Heart left ventricle (tissue), 16 donors: ENCODE data around the gene TACC2. TPM values are rescaled to one million over a fixed set of nuclear protein-coding genes. Genes with fewer than 3 reads are reported as not detected.

Experiments
- ATAC-seq, 4 donors: fragments of 200-7000 bp; cut with Tn5 transposase; one replicate each; pipeline ENCODE4 v1.9.1; 2020 to 2022; ENCODE audit warnings: moderate library complexity in 4 of 4, mild to moderate bottlenecking in 3 of 4, moderate number of reproducible peaks in 1 of 4
- DNase-seq, 5 donors: peaks; one replicate each; pipeline ENCODE4 v3.0.0-alpha.2; 2020
- H3K27ac ChIP-seq, 12 donors: fragments of 200-600 bp; sonication (generic) in 4 of 12; one replicate each; pipeline versions ENCODE4 v1.5.0 to v1.8.0; 2016 to 2022; ENCODE audit warnings: mild to moderate bottlenecking in 2 of 12
- H3K27me3 ChIP-seq, 9 donors: fragments of 200-600 bp; sonication (generic) in 2 of 9; one replicate each; pipeline versions ENCODE4 v1.5.1 to v1.8.0; 2016 to 2022; ENCODE audit warnings: mild to moderate bottlenecking in 3 of 9
- H3K36me3 ChIP-seq, 9 donors: fragments of 200-600 bp; sonication (generic) in 2 of 9; one replicate each; pipeline versions ENCODE4 v1.5.0 to v1.8.0; 2018 to 2022; ENCODE audit warnings: mild to moderate bottlenecking in 2 of 9
- H3K4me1 ChIP-seq, 12 donors: fragments of 200-600 bp; sonication (generic) in 4 of 12; one replicate each; pipeline versions ENCODE4 v1.5.0 to v1.8.0; 2016 to 2022; ENCODE audit warnings: mild to moderate bottlenecking in 3 of 12
- H3K4me3 ChIP-seq, 12 donors: fragments of 200-600 bp; sonication (generic) in 4 of 12; one replicate each; pipeline versions ENCODE4 v1.5.0 to v1.8.0; 2017 to 2022; ENCODE audit warnings: mild to moderate bottlenecking in 9 of 12, moderate library complexity in 4 of 12
- H3K9me3 ChIP-seq, 12 donors: fragments of 200-600 bp; sonication (generic) in 4 of 12; one replicate each; pipeline versions ENCODE4 v1.5.0 to v1.8.0; 2016 to 2022; ENCODE audit warnings: mild to moderate bottlenecking in 1 of 12
- CTCF ChIP-seq, 12 donors: fragments of 200-600 bp; sonication (generic) in 4 of 12; IDR thresholded peaks; one replicate each; pipeline versions ENCODE4 v1.5.0 to v1.8.0; 2018 to 2022; ENCODE audit warnings: antibody characterized with exemption in 12 of 12, mild to moderate bottlenecking in 5 of 12
- POLR2A ChIP-seq, 2 donors: fragments of 450-650 bp; IDR thresholded peaks; one replicate each; pipeline ENCODE4 v1.6.1; 2017; ENCODE audit warnings: antibody characterized with exemption in 2 of 2, mild to moderate bottlenecking in 2 of 2, moderate library complexity in 2 of 2
- WGBS, 4 donors: extraction: QIAGEN DNeasy Blood & Tissue Kit in 2 of 4; methylation state at CpG; one replicate each; pipeline versions ENCODE4 v1.1.5 to v1.1.7; 2013 to 2018; 5-methylcytosine and 5-hydroxymethylcytosine counted together
- intact Hi-C, 10 donors: fragments of 100-400 bp; cut with DNase I; formaldehyde crosslinking; loops; one replicate each; pipeline versions ENCODE4 v1.11.1 to v1.14.2; 2022
- polyA plus RNA-seq, 2 donors: library from polyadenylated mRNA; stranded (reverse); fragments of 200-250 nt; gene quantifications; one replicate each; pipeline ENCODE4 v1.2.3, GENCODE V29; 2013
- total RNA-seq, 9 donors: library from RNA; depleted of rRNA in 2 of 9; stranded (reverse); fragments of >200 nt in 2 of 9; fragmentation: NEBNext Ultra II Directional in 3 of 9; extraction: Animal tissue kit (Norgen Biotek cat#: 25700) in 3 of 9; gene quantifications; one replicate each; pipeline versions ENCODE4 v1.1.0 to v1.2.4, GENCODE V29; 2016 to 2023
- donor health status: ischemic (EF 13 %, LVEDD 7.1; RV severe dilation, severe dysfunction).
- donor health status: healthy with polysubstance abuse.
- donor health status: DM: no; HTN: yes; CAD: no.
- donor health status: DM: no; HTN: no; CAD: no.
- donor health status: ischemic (EF 25% LVEDD 6.9; RV normal size, moderate dysfunction).
- donor health status: ischemic (EF 25% LVEDD 5.7; RV mildly dilated, moderate dysfunction).
- donor health status: healthy.
- donor health status: DM: yes; HTN: yes; CAD: no.
- donor health status: ischemic (EF 35%, LVEDD 5.7; RV mildly dilated, moderate dysfunction).
- donor health status: nonischemic (EF 11% LVEDD 7.7; RV severe dilation, severe dysfunction).
- donor health status: DM: yes; HTN: yes; CAD: no.
- donor health status: PGD.
- donor health status: ischemic (EF 29% LVEDD 5.4; RV normal size, mild dysfunction).
- donor health status: nonischemic (EF 23%, LVEDD 6.1; RV moderate dilation, normal function).

Gene TACC2
- total and polyA plus RNA-seq, 11 donors: 96.7 to 456 (median 294) TPM

- 87 to 96% (median 94%) methylated on average over 19 of the region's 19 CpGs for WGBS, 4 donors
- peaks cover 0 to 92% (median 80%) of the 10 kb centered on the region in 9 donors for H3K36me3 ChIP-seq
These were observed 241.3 kb downstream of the TACC2 start for GRCh38 chr10:122230222-122230621.

GRCh38 chr10:122232769-122233168 lies 243.8 kb downstream of the TACC2 start:
- Histone ChIP-seq H3K4me1 (peaks cover 0 to 27% (median 1%) of the 10 kb centered on the region in 12 donors), H3K9me3 (no peaks in the 10 kb centered on the region), H3K36me3 (peaks cover 0 to 91% (median 79%) of the 10 kb centered on the region in 9 donors), H3K4me3 (no peak overlapping the region), H3K27ac (peak overlapping the region in 2 of 12 donors; percentile 26 to 71), H3K27me3 (no peaks in the 10 kb centered on the region)
- TF ChIP-seq POLR2A (IDR thresholded peaks at IDR 0.05) (no peak), CTCF (IDR thresholded peaks at IDR 0.05) (no peak)
- ATAC-seq (no peak), DNase-seq (no peak)
- intact Hi-C loops: no loop called here
- 63 to 83% (median 78%) methylated on average over 3 of the region's 3 CpGs for WGBS, 4 donors

More at GRCh38 chr10:122230222-122230621, 241.3 kb downstream of the TACC2 start:
- Histone ChIP-seq H3K4me1 (peaks cover 0 to 37% (median 1%) of the 10 kb centered on the region in 12 donors), H3K9me3 (no peaks in the 10 kb centered on the region), H3K27me3 (no peaks in the 10 kb centered on the region), H3K4me3 (no peak overlapping the region), H3K27ac (no peak overlapping the region)
- no peak for DNase-seq
- ATAC-seq: no peak
- intact Hi-C loops: no loop called here
- TF ChIP-seq POLR2A (IDR thresholded peaks at IDR 0.05) (no peak), CTCF (IDR thresholded peaks at IDR 0.05) (no peak)

GRCh38 chr10:122233857-122234348 lies 244.9 kb downstream of the TACC2 start:
- H3K36me3 ChIP-seq: peaks cover 0 to 91% (median 79%) of the 10 kb centered on the region in 9 donors
- peak; percentile 72 to 81 (median 76) for ATAC-seq

GRCh38 chr10:122234416-122234815 lies 245.5 kb downstream of the TACC2 start:
- H3K4me1 ChIP-seq: peaks cover 0 to 27% (median 1%) of the 10 kb centered on the region in 12 donors
- no peak for ATAC-seq
- TF ChIP-seq POLR2A (IDR thresholded peaks at IDR 0.05) (no peak), CTCF (IDR thresholded peaks at IDR 0.05) (no peak)
- peak overlapping the region in 5 of 12 donors; percentile 26 to 71 (median 55) for H3K27ac ChIP-seq
- no peak overlapping the region for H3K4me3 ChIP-seq
- 68 to 88% (median 74%) methylated on average over 2 of the region's 2 CpGs for WGBS, 4 donors
- no peak for DNase-seq
- H3K27me3 ChIP-seq: no peaks in the 10 kb centered on the region
- no peaks in the 10 kb centered on the region for H3K9me3 ChIP-seq
- peaks cover 0 to 91% (median 79%) of the 10 kb centered on the region in 9 donors for H3K36me3 ChIP-seq
- intact Hi-C loops: no loop called here

More at GRCh38 chr10:122233857-122234348, 244.9 kb downstream of the TACC2 start:
- peak overlapping the region in 5 of 12 donors; percentile 26 to 71 (median 55) for H3K27ac ChIP-seq
- peaks cover 0 to 27% (median 1%) of the 10 kb centered on the region in 12 donors for H3K4me1 ChIP-seq
- no peaks in the 10 kb centered on the region for H3K9me3 ChIP-seq
- intact Hi-C loops: no loop called here
- no peak overlapping the region for H3K4me3 ChIP-seq
- H3K27me3 ChIP-seq: no peaks in the 10 kb centered on the region
- 50 to 70% (median 58%) methylated on average over 10 to 11 of the region's 11 CpGs for WGBS, 4 donors
- TF ChIP-seq CTCF (IDR thresholded peaks at IDR 0.05) (no peak), POLR2A (IDR thresholded peaks at IDR 0.05) (no peak)
- DNase-seq: peak in 4 of 5 donors; percentile 42 to 82 (median 57)
